BJ (cell line): Measurements from ENCODE around the gene GGACT. TPM values are rescaled to one million over a fixed set of nuclear protein-coding genes. Genes with fewer than 3 reads are reported as not detected.
"Not testable (repeated sequence)": the region's sequence is repeated elsewhere in the genome, so short reads cannot be mapped to it uniquely, and the experiment has no call there.

Experiments
- CTCF ChIA-PET: fragments of 350-600 bp; formaldehyde crosslinking; extraction: SDS; loops from one replicate; lab custom pipeline; 2021; ENCODE audit warnings: antibody characterized with exemption, inconsistent platforms; lab: Yijun Ruan, JAX
- POLR2A ChIA-PET: fragments of 300-600 bp; sonication (Branson Sonifier 250); formaldehyde crosslinking; extraction: SDS; loops from one replicate; lab custom pipeline; 2021; ENCODE audit warnings: antibody characterized with exemption; lab: Charles Lee
- DNase-seq: peaks from one replicate; pipeline ENCODE4 v3.0.0-alpha.2; 2011; ENCODE audit warnings: low read depth
- H3K27me3 ChIP-seq: 2 replicates; pipeline ENCODE4 v1.6.0; 2011; ENCODE audit warnings: low read length; ENCODE audit not compliant: control insufficient read depth, insufficient read depth
- H3K36me3 ChIP-seq: 2 replicates; pipeline ENCODE4 v1.5.1; 2011; ENCODE audit warnings: low read length; ENCODE audit not compliant: control insufficient read depth, insufficient read depth
- H3K4me3 ChIP-seq: 2 replicates; pipeline ENCODE4 v1.5.1; 2011; ENCODE audit warnings: low read depth, mild to moderate bottlenecking, control low read depth, low read length
- CTCF ChIP-seq: IDR thresholded peaks from 2 replicates; pipeline ENCODE4 v1.5.1; 2011; ENCODE audit warnings: low read depth, mild to moderate bottlenecking, control low read depth, inconsistent platforms, low read length, moderate library complexity; ENCODE audit not compliant: insufficient read depth
- polyA plus RNA-seq: library from polyadenylated mRNA; depleted of rRNA; stranded (reverse); fragments of >200 nt; gene quantifications from 2 replicates; pipeline ENCODE4 v1.2.3, GENCODE V29; 2011

Gene GGACT
- polyA plus RNA-seq, 1 experiment, result 7.0 TPM

GRCh38 chr13:100526318-100527000 is 62.1 kb downstream of the GGACT start:
- TF ChIP-seq CTCF, result 0 out of 2 replicates have a peak, but pooled peaks have one; percentile 8
- no peak for DNase-seq
- no peak overlapping the region for H3K4me3 ChIP-seq
- H3K27me3 ChIP-seq, result no peaks in the 10 kb centered on the region
- POLR2A ChIA-PET, result no interaction called here
- CTCF ChIA-PET, result interaction anchor here (0.6 to 5.5 kb wide), 4 partner anchors 11 to 610 kb away, joined by 3 to 42 read pairs (median 4); no protein-coding TSS in a partner anchor
- peaks cover 5% of the 10 kb centered on the region; the same call in 1 of the 2 replicates for H3K36me3 ChIP-seq

- ChIA-PET CTCF (interaction anchor here (0.8 to 5.5 kb wide), 4 partner anchors 10 to 610 kb away, joined by 3 to 42 read pairs (median 4); no protein-coding TSS in a partner anchor), POLR2A (no interaction called here)
Measured at GRCh38 chr13:100525453-100526317, 62.9 kb downstream of the GGACT start.

DNA sequence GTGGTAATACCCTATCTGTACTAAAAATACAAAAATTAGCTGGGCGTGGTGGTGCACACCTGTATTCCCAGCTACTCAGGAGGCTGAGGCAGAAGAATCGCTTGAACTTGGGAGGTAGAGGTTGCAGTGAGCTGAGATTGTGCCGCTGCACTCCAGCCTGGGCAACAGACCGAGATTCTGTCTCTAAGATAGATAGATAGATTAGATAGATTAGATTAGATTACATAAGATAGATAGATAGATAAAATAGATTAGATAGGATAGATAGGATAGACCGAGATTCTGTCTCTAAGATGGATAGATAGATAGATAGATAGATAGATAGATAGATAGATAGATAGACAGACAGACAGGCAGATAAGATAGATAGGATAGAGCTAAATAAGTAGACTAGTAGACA is 63.9 kb downstream of the GGACT start:
- CTCF ChIA-PET, result interaction anchor here (5.5 kb wide), 1 partner anchor 10 kb away, joined by 42 read pairs; no protein-coding TSS in a partner anchor
- H3K36me3 ChIP-seq, H3K4me3 ChIP-seq, DNase-seq, H3K27me3 ChIP-seq, POLR2A ChIA-PET: not testable (repeated sequence)

More at GRCh38 chr13:100525453-100526317, 62.9 kb downstream of the GGACT start:
- H3K27me3 ChIP-seq, result no peaks in the 10 kb centered on the region
- no peak overlapping the region for H3K4me3 ChIP-seq
- TF ChIP-seq CTCF, result no peak
- no peak for DNase-seq
- peaks cover 5% of the 10 kb centered on the region; the same call in 1 of the 2 replicates for H3K36me3 ChIP-seq

DNA sequence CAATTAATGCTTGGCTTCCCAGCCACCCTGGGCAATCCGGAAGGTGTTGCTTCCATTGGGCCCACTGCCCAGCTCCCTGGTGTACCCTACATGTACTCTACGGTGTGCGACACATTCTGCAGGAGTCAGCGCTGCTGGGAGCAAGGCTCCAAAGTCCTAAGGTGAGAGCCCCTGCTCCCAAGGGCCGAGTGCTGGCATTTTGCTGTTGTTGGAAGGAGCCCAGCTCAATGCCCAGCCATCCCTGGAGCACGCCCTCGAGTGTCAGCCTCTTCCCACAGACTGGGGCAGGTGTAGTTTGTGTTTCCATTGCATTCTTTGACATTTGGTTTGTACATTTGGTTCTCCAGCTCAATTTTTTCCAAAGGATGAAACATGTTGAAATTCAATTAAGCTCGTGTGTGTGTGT is 64.6 kb downstream of the GGACT start:
- Histone ChIP-seq H3K4me3 (no peak overlapping the region), H3K27me3 (no peaks in the 10 kb centered on the region), H3K36me3 (peaks cover 3% of the 10 kb centered on the region; the same call in 1 of the 2 replicates)
- ChIA-PET POLR2A (no interaction called here), CTCF (interaction anchor here (5.5 kb wide), 1 partner anchor 9 kb away, joined by 42 read pairs; no protein-coding TSS in a partner anchor)
- no peak for TF ChIP-seq CTCF
- DNase-seq, result no peak

DNA sequence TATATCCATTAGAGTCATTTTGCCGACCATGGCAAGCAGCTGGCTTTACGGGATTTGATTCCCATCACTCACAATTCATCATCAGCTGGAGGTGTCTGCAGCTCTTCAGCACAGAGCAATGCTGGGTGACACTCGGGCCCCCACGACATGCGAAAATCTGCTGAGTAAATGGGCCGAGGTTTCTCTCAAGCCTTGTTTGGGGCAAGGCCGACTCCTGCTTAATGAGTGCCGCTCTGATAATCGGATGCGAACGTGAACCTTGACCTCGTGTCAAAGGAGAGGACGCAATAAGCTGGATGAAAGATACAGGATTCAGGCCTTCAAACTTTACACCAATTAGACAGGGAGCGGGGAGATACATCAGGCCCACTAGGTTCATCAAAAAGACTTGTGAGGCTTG is 65.2 kb downstream of the GGACT start:
- H3K27me3 ChIP-seq, result no peaks in the 10 kb centered on the region
- CTCF ChIA-PET, result interaction anchor here (0.6 to 5.5 kb wide), 3 partner anchors 8 to 482 kb away, joined by 3 to 42 read pairs (median 3); no protein-coding TSS in a partner anchor
- POLR2A ChIA-PET, result no interaction called here
- DNase-seq, result no peak
- peaks cover 2% of the 10 kb centered on the region; the same call in 1 of the 2 replicates for H3K36me3 ChIP-seq
- H3K4me3 ChIP-seq, result no peak overlapping the region
- no peak for TF ChIP-seq CTCF
